CD1c-positive myeloid dendritic cell (primary cell): ENCODE results near the gene CPLANE1.
"Not testable (repeated sequence)": the region's sequence is repeated elsewhere in the genome, so short reads cannot be mapped to it uniquely, and the experiment has no call there.

Experiments
- DNase-seq: peaks from one replicate; pipeline ENCODE4 v3.0.0-alpha.2; 2016; ENCODE audit errors: extremely low spot score

CPLANE1 gene

GRCh38 chr5:37248970-37249814 is at the start of gene CPLANE1:
TSS of gene CPLANE1 (minus strand) at chr5:37249376. CDS start at chr5:37247698, 1,678 bp downstream.
- peak; percentile 54 for DNase-seq

GRCh38 chr5:37296313-37296712 is 47.1 kb upstream of the CPLANE1 start:
- DNase-seq = not testable (repeated sequence)

- DNase-seq = no peak
Measured at GRCh38 chr5:37283214-37283820, 34.1 kb upstream of the CPLANE1 start.

GRCh38 chr5:37275511-37275910 is 26.3 kb upstream of the CPLANE1 start:
- DNase-seq = no peak

- no peak for DNase-seq
Measured at GRCh38 chr5:37272511-37272910, 23.3 kb upstream of the CPLANE1 start.

- not testable (repeated sequence) for DNase-seq
Measured at GRCh38 chr5:37268100-37268499, 18.9 kb upstream of the CPLANE1 start.

- no peak for DNase-seq
Measured at GRCh38 chr5:37255774-37256358, 6.7 kb upstream of the CPLANE1 start.

GRCh38 chr5:37254581-37254980 is 5.4 kb upstream of the CPLANE1 start:
- DNase-seq = no peak

- no peak for DNase-seq
Measured at GRCh38 chr5:37251665-37252064, 2.5 kb upstream of the CPLANE1 start.

GRCh38 chr5:37249815-37250164 is 614 bp upstream of the CPLANE1 start:
- no peak for DNase-seq

- DNase-seq = no peak
Measured at GRCh38 chr5:37248421-37248969, 681 bp downstream of the CPLANE1 start.

- DNase-seq = no peak
Measured at GRCh38 chr5:37247496-37247895, 1.7 kb downstream of the CPLANE1 start.

- DNase-seq = no peak
Measured at GRCh38 chr5:37247036-37247435, 2.1 kb downstream of the CPLANE1 start.

- DNase-seq = no peak
Measured at GRCh38 chr5:37234288-37234687, 14.9 kb downstream of the CPLANE1 start.

- DNase-seq = no peak
Measured at GRCh38 chr5:37226377-37226776, 22.8 kb downstream of the CPLANE1 start.

GRCh38 chr5:37222181-37222580 is 27.0 kb downstream of the CPLANE1 start:
- DNase-seq = no peak

GRCh38 chr5:37220426-37220825 is 28.8 kb downstream of the CPLANE1 start:
- DNase-seq = not testable (repeated sequence)

GRCh38 chr5:37219384-37219783 is 29.8 kb downstream of the CPLANE1 start:
- not testable (repeated sequence) for DNase-seq

- DNase-seq = no peak
Measured at GRCh38 chr5:37217976-37218375, 31.2 kb downstream of the CPLANE1 start.

GRCh38 chr5:37214550-37214949 is 34.6 kb downstream of the CPLANE1 start:
- no peak for DNase-seq

- no peak for DNase-seq
Measured at GRCh38 chr5:37212096-37212495, 37.1 kb downstream of the CPLANE1 start.

- no peak for DNase-seq
Measured at GRCh38 chr5:37211661-37212060, 37.5 kb downstream of the CPLANE1 start.
